ENCODE measurements around the gene ASB2.

ASB2 gene

GRCh38 chr14:93975791-93976476 lies 436 bp downstream of the ASB2 start:
- TF ChIP-seq TAF1 (IDR thresholded peaks at IDR 0.05; ENCODE audit: borderline replicate concordance, insufficient read depth, low read length) = no peak
- no peak for TF ChIP-seq SIN3A (IDR thresholded peaks at IDR 0.05; ENCODE audit: borderline replicate concordance, insufficient read depth, low read length)
- no peak for TF ChIP-seq REST (IDR thresholded peaks at IDR 0.05; ENCODE audit: insufficient read depth in 1 of 2, low read depth in 2 of 2, low read length in 2 of 2)
- no peak for TF ChIP-seq POLR2AphosphoS5 (IDR thresholded peaks at IDR 0.05; ENCODE audit: low read depth, low read length)
- TF ChIP-seq FOXP2 (optimal IDR thresholded peaks at IDR 0.05; ENCODE audit: borderline replicate concordance, extremely low read depth, extremely low read length, insufficient read depth) = no peak

GRCh38 chr14:93974833-93975232 lies 1.5 kb downstream of the ASB2 start:
- TF ChIP-seq TAF1 (IDR thresholded peaks at IDR 0.05; ENCODE audit: borderline replicate concordance, insufficient read depth, low read length) (no peak), SIN3A (IDR thresholded peaks at IDR 0.05; ENCODE audit: borderline replicate concordance, insufficient read depth, low read length) (no peak), POLR2AphosphoS5 (IDR thresholded peaks at IDR 0.05; ENCODE audit: low read depth, low read length) (no peak), REST (IDR thresholded peaks at IDR 0.05; ENCODE audit: insufficient read depth in 1 of 2, low read depth in 2 of 2, low read length in 2 of 2) (no peak), FOXP2 (optimal IDR thresholded peaks at IDR 0.05; ENCODE audit: borderline replicate concordance, extremely low read depth, extremely low read length, insufficient read depth) (no peak)

GRCh38 chr14:93974299-93974698 lies 2.1 kb downstream of the ASB2 start:
- TF ChIP-seq FOXP2 (optimal IDR thresholded peaks at IDR 0.05; ENCODE audit: borderline replicate concordance, extremely low read depth, extremely low read length, insufficient read depth) (no peak), REST (IDR thresholded peaks at IDR 0.05; ENCODE audit: insufficient read depth in 1 of 2, low read depth in 2 of 2, low read length in 2 of 2) (no peak), POLR2AphosphoS5 (IDR thresholded peaks at IDR 0.05; ENCODE audit: low read depth, low read length) (no peak)

- no peak for TF ChIP-seq REST (IDR thresholded peaks at IDR 0.05; ENCODE audit: insufficient read depth in 1 of 2, low read depth in 2 of 2, low read length in 2 of 2)
- TF ChIP-seq POLR2AphosphoS5 (IDR thresholded peaks at IDR 0.05; ENCODE audit: low read depth, low read length) = no peak
- TF ChIP-seq TAF1 (IDR thresholded peaks at IDR 0.05; ENCODE audit: borderline replicate concordance, insufficient read depth, low read length) = no peak
- TF ChIP-seq SIN3A (IDR thresholded peaks at IDR 0.05; ENCODE audit: borderline replicate concordance, insufficient read depth, low read length) = no peak
- no peak for TF ChIP-seq FOXP2 (optimal IDR thresholded peaks at IDR 0.05; ENCODE audit: borderline replicate concordance, extremely low read depth, extremely low read length, insufficient read depth)
Observed at GRCh38 chr14:93973607-93974006, 2.8 kb downstream of the ASB2 start.

Data from PFSK-1 (cell line).